GM10847 (cell line): ENCODE measurements around the gene HINT2.

Source experiments
- POLR2A ChIP-seq: IDR thresholded peaks from 2 replicates; pipeline ENCODE4 v1.6.1; 2011; ENCODE audit not compliant: insufficient read length; ENCODE audit errors: extremely low read depth

The HINT2 gene

DNA sequence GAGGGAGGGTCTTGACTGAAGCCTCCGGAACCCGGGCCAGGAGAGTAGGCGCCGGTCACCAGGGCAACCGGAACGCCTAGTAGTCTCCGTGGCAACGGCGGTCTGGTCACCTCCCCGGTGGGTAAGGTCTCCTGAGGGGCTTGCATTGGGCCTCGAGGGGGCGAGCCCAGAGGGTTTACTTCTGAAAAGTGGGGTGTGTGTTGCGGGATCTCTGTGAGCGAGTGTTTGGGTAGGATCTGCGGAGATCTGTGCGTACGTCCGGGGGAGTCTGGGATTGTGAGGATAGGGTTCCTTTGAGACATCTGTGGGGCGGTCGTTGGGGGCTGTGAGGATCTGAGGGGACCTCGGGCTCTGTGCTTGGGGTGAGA lies 13.9 kb upstream of the HINT2 start, which contains the start of gene FAM221B:
Gene FAM221B (minus strand): TSS at position 17 of the 368 bp plus-strand sequence. CDS start 2,571 bp downstream, outside the sequence.
- TF ChIP-seq POLR2A = no peak

DNA sequence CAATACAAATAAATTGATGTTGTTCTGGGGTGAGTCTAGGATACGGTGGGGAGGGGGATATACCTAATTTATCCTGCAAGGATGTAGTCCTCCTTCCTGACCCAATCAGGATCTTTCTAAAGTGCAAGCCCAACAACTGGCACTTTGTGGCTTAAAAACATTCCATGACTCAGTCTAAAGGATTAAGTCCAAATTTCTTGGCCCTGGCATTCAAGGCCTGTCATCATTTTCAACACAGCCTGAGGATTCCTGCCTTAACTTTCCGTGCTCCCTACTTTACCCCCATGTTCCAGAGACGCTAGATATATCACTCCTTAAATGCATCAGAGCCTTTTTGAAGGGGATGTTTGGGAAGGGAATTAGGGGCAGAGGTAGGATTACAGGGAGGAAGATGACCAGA lies 12.6 kb upstream of the HINT2 start:
- no peak for TF ChIP-seq POLR2A

DNA sequence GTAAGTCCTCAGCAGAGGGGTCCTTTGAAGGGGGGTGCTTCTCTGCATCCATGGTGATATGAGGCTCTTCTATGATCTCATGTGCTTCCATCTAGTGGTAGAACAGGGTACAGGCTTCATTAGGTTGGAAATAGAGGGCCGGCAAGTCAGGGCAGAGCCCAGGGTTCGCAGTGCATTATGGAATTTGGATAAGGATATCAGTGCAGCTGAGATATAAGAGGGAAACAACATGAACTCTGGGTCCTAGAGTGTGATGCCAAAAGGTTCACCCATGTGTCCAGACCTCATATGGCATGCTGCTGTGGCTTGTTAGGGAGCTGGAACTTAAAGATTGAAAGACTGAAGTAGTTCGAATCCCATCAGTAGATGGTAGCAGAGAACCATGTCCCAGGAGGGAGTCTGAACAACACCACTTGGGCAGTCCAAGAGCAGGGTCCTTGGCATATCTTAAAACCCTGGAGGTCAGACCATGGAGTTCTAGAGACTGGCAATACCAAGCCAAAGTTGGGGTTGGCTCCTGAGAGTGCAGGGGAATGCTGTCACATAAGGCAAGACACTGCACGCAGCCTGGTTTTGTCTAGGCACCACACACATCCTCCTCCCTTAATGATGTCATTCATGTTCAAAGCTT lies 11.3 kb upstream of the HINT2 start:
- no peak for TF ChIP-seq POLR2A

GRCh38 chr9:35822926-35823325 lies 8.1 kb upstream of the HINT2 start:
- TF ChIP-seq POLR2A = no peak

- no peak for TF ChIP-seq POLR2A
Measured at GRCh38 chr9:35820076-35820475, 5.2 kb upstream of the HINT2 start.

GRCh38 chr9:35818341-35818740 lies 3.5 kb upstream of the HINT2 start:
- no peak for TF ChIP-seq POLR2A

- no peak for TF ChIP-seq POLR2A
Measured at GRCh38 chr9:35816708-35817107, 1.9 kb upstream of the HINT2 start.

DNA sequence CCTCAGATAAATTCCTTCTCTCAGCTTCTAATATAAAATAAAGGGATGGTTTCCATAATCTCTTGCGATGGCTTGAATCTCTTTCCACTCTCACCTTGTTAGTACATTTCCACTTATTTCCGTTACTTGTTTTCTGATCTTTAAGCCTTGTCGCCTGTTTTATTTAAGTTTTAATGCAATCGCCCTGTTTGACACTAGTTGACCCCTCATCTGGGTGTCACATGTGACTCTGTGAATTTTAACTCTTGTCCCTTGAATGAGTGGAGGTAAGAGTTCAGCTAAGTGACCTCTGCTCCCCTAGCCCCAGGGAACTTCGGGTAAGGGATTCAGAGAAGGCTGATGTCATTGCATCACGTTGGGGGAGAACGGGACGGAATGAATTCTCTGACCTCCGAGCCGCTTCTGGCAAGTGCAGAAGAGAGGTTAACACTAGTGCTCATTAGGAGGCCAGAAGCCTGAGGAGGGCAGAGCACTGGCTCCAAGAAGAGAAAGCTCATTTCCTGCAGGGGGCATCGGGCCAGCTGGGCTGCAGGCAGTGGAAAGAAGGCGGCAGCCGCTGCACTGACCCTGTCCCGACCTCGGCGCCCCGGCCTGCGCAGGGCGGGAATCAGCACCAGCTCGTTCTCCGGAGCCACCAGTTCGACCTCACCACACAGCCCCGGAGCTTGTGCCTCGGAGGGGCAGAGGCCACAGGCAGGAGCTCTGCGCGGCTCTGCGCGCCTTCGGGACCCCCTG lies 569 bp downstream of the HINT2 start:
- no peak for TF ChIP-seq POLR2A

DNA sequence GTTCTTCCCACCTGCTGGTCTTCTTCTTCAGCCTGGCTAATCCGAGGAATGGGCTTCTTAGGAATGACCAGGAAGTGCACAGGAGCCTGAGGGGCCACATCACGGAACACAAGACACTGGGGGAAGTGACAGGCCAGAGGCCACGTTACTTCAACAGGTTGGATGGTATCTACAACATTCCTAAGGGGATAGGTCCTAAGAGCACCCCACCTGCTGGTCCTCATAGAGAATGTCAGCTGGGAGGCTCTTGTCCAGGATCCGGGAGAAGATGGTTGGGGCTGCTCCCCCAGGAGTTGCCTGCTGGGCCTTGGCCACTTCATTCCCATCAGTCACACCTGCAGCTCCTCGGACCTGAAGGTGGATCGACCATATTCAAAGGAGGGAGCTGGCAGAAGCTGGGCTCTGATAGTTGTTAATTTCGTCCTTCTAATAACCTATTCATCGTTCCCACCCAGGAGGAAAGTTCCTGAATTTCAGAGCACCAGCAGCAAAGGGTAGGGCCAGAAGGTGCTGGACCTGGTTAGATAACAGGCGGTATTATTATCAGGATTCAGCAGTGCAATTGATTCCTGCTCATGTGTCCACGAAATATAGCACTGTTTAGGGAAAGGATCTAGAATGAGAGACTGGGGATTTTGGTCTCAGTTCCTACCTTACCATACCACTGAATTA lies 1.3 kb downstream of the HINT2 start:
- TF ChIP-seq POLR2A = no peak

GRCh38 chr9:35812025-35812602 lies 2.7 kb downstream of the HINT2 start, which contains the start of gene SPAG8:
TSS of gene SPAG8 (minus strand) at chr9:35812262. CDS start at chr9:35812147, 115 bp downstream.
- TF ChIP-seq POLR2A = peak; percentile 32

GRCh38 chr9:35811381-35812024 lies 3.3 kb downstream of the HINT2 start:
- TF ChIP-seq POLR2A = no peak

GRCh38 chr9:35810122-35810521 lies 4.7 kb downstream of the HINT2 start:
- no peak for TF ChIP-seq POLR2A

- TF ChIP-seq POLR2A = no peak
Measured at GRCh38 chr9:35808433-35808832, 6.4 kb downstream of the HINT2 start.

DNA sequence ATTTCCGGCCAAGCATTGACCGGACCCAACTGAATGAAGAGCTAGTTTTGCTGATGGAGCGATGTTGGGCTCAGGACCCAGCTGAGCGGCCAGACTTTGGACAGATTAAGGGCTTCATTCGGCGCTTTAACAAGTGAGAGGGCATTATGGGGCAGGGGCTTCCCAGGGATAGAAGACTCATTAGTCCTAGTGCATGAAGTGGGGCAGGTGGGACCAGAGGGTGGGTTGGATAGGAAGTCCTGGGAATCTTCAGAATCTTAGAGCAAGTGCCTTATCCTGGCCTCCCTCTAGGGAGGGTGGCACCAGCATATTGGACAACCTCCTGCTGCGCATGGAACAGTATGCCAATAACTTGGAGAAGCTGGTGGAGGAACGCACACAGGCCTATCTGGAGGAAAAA lies 8.7 kb downstream of the HINT2 start:
- TF ChIP-seq POLR2A = no peak
